RWPE2 (cell line): Measurements from ENCODE around the gene B4GALT2.

Experiments
- ATAC-seq: fragments of 200-7000 bp; cut with Tn5 transposase; 3 replicates; pipeline ENCODE4 v1.9.1; 2021; ENCODE audit warnings: low read depth
- DNase-seq: peaks from one replicate; pipeline ENCODE4 v3.0.0-alpha.2; 2020; ENCODE audit warnings: low spot score
- H3K27ac ChIP-seq: fragments of 450-650 bp; 2 replicates; pipeline ENCODE4 v1.5.1; 2017; ENCODE audit warnings: mild to moderate bottlenecking; ENCODE audit not compliant: poor library complexity, severe bottlenecking
- H3K27me3 ChIP-seq: fragments of 250-450 bp; sonication (Bioruptor Pico); 2 replicates; pipeline ENCODE4 v1.5.1; 2021; ENCODE audit warnings: mild to moderate bottlenecking, moderate library complexity; ENCODE audit not compliant: insufficient read depth, poor library complexity, severe bottlenecking
- H3K36me3 ChIP-seq: fragments of 250-450 bp; sonication (Bioruptor Pico); 2 replicates; pipeline ENCODE4 v1.5.1; 2020; ENCODE audit warnings: low read depth, mild to moderate bottlenecking, moderate library complexity
- H3K4me1 ChIP-seq: fragments of 250-450 bp; sonication (Bioruptor Pico); 2 replicates; pipeline ENCODE4 v1.5.1; 2021; ENCODE audit warnings: mild to moderate bottlenecking, moderate library complexity; ENCODE audit not compliant: insufficient read depth, poor library complexity, severe bottlenecking
- H3K4me3 ChIP-seq: fragments of 250-450 bp; sonication (Bioruptor Pico); 2 replicates; pipeline ENCODE4 v1.5.1; 2021; ENCODE audit warnings: mild to moderate bottlenecking, moderate library complexity; ENCODE audit not compliant: severe bottlenecking
- H3K9me3 ChIP-seq: fragments of 250-450 bp; sonication (Bioruptor Pico); 2 replicates; pipeline ENCODE4 v1.5.1; 2021; ENCODE audit warnings: mild to moderate bottlenecking, moderate library complexity; ENCODE audit not compliant: severe bottlenecking
- CTCF ChIP-seq: fragments of 450-650 bp; IDR thresholded peaks from one replicate; pipeline ENCODE4 v1.5.1; 2017; ENCODE audit warnings: mild to moderate bottlenecking, moderate library complexity; ENCODE audit not compliant: poor library complexity, severe bottlenecking

The B4GALT2 gene

GRCh38 chr1:43982241-43982640 lies 3.2 kb downstream of the B4GALT2 start:
- ATAC-seq, result no peak
- Histone ChIP-seq H3K27me3 (no peaks in the 10 kb centered on the region), H3K27ac (no peak overlapping the region), H3K9me3 (no peaks in the 10 kb centered on the region), H3K4me1 (peaks cover 10% of the 10 kb centered on the region), H3K36me3 (peaks cover 52% of the 10 kb centered on the region), H3K4me3 (no peak overlapping the region)
- DNase-seq, result no peak
- no peak for TF ChIP-seq CTCF

GRCh38 chr1:43982808-43983207 lies 3.8 kb downstream of the B4GALT2 start:
- no peak overlapping the region for H3K27ac ChIP-seq

GRCh38 chr1:43983253-43983899 lies 4.4 kb downstream of the B4GALT2 start:
- peaks cover 10% of the 10 kb centered on the region for H3K4me1 ChIP-seq
- ATAC-seq, result no peak
- no peaks in the 10 kb centered on the region for H3K9me3 ChIP-seq
- no peak overlapping the region for H3K27ac ChIP-seq
- H3K27me3 ChIP-seq, result no peaks in the 10 kb centered on the region
- no peak for TF ChIP-seq CTCF
- peaks cover 46% of the 10 kb centered on the region for H3K36me3 ChIP-seq
- DNase-seq, result peak; percentile 57
- H3K4me3 ChIP-seq, result no peak overlapping the region

More at GRCh38 chr1:43982808-43983207, 3.8 kb downstream of the B4GALT2 start:
- peaks cover 10% of the 10 kb centered on the region for H3K4me1 ChIP-seq
- H3K9me3 ChIP-seq, result no peaks in the 10 kb centered on the region
- ATAC-seq (no peak), DNase-seq (no peak)
- TF ChIP-seq CTCF, result no peak
- H3K36me3 ChIP-seq, result peaks cover 46% of the 10 kb centered on the region
- no peaks in the 10 kb centered on the region for H3K27me3 ChIP-seq
- no peak overlapping the region for H3K4me3 ChIP-seq

- Histone ChIP-seq H3K27me3 (no peaks in the 10 kb centered on the region), H3K36me3 (peaks cover 46% of the 10 kb centered on the region), H3K4me3 (no peak overlapping the region), H3K27ac (no peak overlapping the region), H3K9me3 (no peaks in the 10 kb centered on the region), H3K4me1 (peaks cover 10% of the 10 kb centered on the region)
- TF ChIP-seq CTCF, result no peak
- ATAC-seq (no peak), DNase-seq (no peak)
Observed at GRCh38 chr1:43984855-43985254, 5.8 kb downstream of the B4GALT2 start.

- Histone ChIP-seq H3K27ac (no peak overlapping the region), H3K4me3 (no peak overlapping the region), H3K4me1 (peaks cover 5% of the 10 kb centered on the region), H3K27me3 (no peaks in the 10 kb centered on the region), H3K36me3 (peaks cover 46% of the 10 kb centered on the region), H3K9me3 (no peaks in the 10 kb centered on the region)
- ATAC-seq (peak; percentile 20; the same call in 1 of the 3 replicates), DNase-seq (no peak)
- no peak for TF ChIP-seq CTCF
Observed at GRCh38 chr1:43985984-43986595, 7.1 kb downstream of the B4GALT2 start.
